GM12878 (cell line): ENCODE data around the gene MAP2K1. TPM values are rescaled to one million over a fixed set of nuclear protein-coding genes. Genes with fewer than 3 reads are reported as not detected.

Experiments
- BMI1 ChIP-seq: fragments of 450-650 bp; IDR thresholded peaks from 2 replicates; pipeline ENCODE4 v1.6.1; 2016; ENCODE audit warnings: mild to moderate bottlenecking, moderate library complexity, borderline replicate concordance
- CBFB ChIP-seq: IDR thresholded peaks from 2 replicates; pipeline ENCODE4 v1.6.1; 2016; ENCODE audit warnings: antibody characterized with exemption, low read depth
- CHD4 ChIP-seq: fragments of 200-600 bp; sonication (generic); IDR thresholded peaks from 2 replicates; pipeline ENCODE4 v1.6.1; 2016; ENCODE audit warnings: mild to moderate bottlenecking
- E4F1 ChIP-seq: fragments of 450-650 bp; IDR thresholded peaks from 2 replicates; pipeline ENCODE4 v1.6.1; 2018; ENCODE audit warnings: borderline replicate concordance, mild to moderate bottlenecking; ENCODE audit not compliant: partially characterized antibody
- EZH2 ChIP-seq: IDR thresholded peaks from 2 replicates; pipeline ENCODE4 v1.6.1; 2012; ENCODE audit warnings: low read depth, mild to moderate bottlenecking, control low read depth, inconsistent platforms, low read length, borderline replicate concordance; ENCODE audit not compliant: control insufficient read depth
- FOXM1 ChIP-seq: IDR thresholded peaks from 2 replicates; pipeline ENCODE4 v1.6.1; 2012; ENCODE audit warnings: low read depth, mild to moderate bottlenecking, inconsistent platforms, low read length, moderate library complexity
- GATAD2B ChIP-seq: fragments of 450-650 bp; conservative IDR thresholded peaks from 2 replicates; pipeline ENCODE4 v1.6.1; 2017; ENCODE audit warnings: low read depth, mild to moderate bottlenecking, moderate library complexity
- MYB ChIP-seq: fragments of 150-350 bp; IDR thresholded peaks from 2 replicates; pipeline ENCODE4 v1.6.1; 2014; ENCODE audit warnings: mild to moderate bottlenecking, low read depth, low read length, borderline replicate concordance
- NBN ChIP-seq: fragments of 450-650 bp; IDR thresholded peaks from 2 replicates; pipeline ENCODE4 v1.6.1; 2016
- RAD21 ChIP-seq: IDR thresholded peaks from 2 replicates; pipeline ENCODE4 v1.6.1; 2011; ENCODE audit warnings: mild to moderate bottlenecking, low read depth, low read length, moderate library complexity; ENCODE audit not compliant: insufficient read depth
- SUZ12 ChIP-seq: fragments of 200-600 bp; sonication (generic); IDR thresholded peaks from one replicate; pipeline ENCODE4 v1.6.1; 2018; ENCODE audit warnings: antibody characterized with exemption, mild to moderate bottlenecking; ENCODE audit not compliant: unreplicated experiment
- TARDBP ChIP-seq: IDR thresholded peaks from 2 replicates; pipeline ENCODE4 v1.6.1; 2016; ENCODE audit warnings: borderline replicate concordance
- TCF12 ChIP-seq: IDR thresholded peaks from 2 replicates; pipeline ENCODE4 v1.6.1; 2011; ENCODE audit warnings: low read depth, mild to moderate bottlenecking, low read length
- ZBED1 ChIP-seq: IDR thresholded peaks from 2 replicates; pipeline ENCODE4 v1.6.1; 2016; ENCODE audit warnings: borderline replicate concordance
- ZNF24 ChIP-seq: fragments of 450-650 bp; IDR thresholded peaks from 2 replicates; pipeline ENCODE4 v1.6.1; 2017; ENCODE audit warnings: antibody characterized with exemption, mild to moderate bottlenecking
- ZNF274 ChIP-seq: IDR thresholded peaks from one replicate; pipeline ENCODE4 v1.8.0; 2011; ENCODE audit not compliant: insufficient read length, insufficient read depth
- polyA plus RNA-seq, 11 experiments: library from polyadenylated mRNA; depleted of rRNA in 4 of 11; unstranded in 6 of 11; stranded (reverse) in 5 of 11; fragments of >200 nt; fragmentation: Nextera tagmentation in 4 of 11; fragmentation: Illumina TruSeq in 1 of 11; extraction: Ambion mirVana in 4 of 11; extraction: Trizol in 1 of 11; gene quantifications; 1 replicate in 1 of 11; 2 replicates in 10 of 11; pipeline versions ENCODE4 v1.2.1 to v1.2.3, GENCODE V29; 2011 to 2016; ENCODE audit warnings: inconsistent platforms in 2 of 11, missing spikeins in 2 of 11, low read depth in 1 of 11
- total RNA-seq, 4 experiments: library from RNA; depleted of rRNA in 3 of 4; stranded (reverse); fragments of >200 nt in 3 of 4; fragmentation: Illumina TruSeq in 1 of 4; extraction: Trizol in 1 of 4; gene quantifications; 2 replicates each; pipeline versions ENCODE4 v1.2.1 to v1.2.3, GENCODE V29; 2013 to 2021
- TF ChIP-seq, protein P1 (sequence below), 3 experiments: IDR thresholded peaks in 2 of 3; conservative IDR thresholded peaks in 1 of 3; 2 replicates each; pipeline ENCODE4 v1.5.1; 2011; ENCODE audit warnings: low read depth in 3 of 3, low read length in 3 of 3, mild to moderate bottlenecking in 3 of 3, control low read depth in 2 of 3, moderate library complexity in 2 of 3, inconsistent platforms in 1 of 3, mixed read lengths in 1 of 3; ENCODE audit not compliant: control insufficient read depth in 2 of 3, insufficient read depth in 1 of 3; ENCODE audit errors: extremely low read depth in 1 of 3
- TF ChIP-seq, protein P2 (sequence below): fragments of 450-650 bp; IDR thresholded peaks from 2 replicates; pipeline ENCODE4 v1.6.1; 2014; ENCODE audit warnings: mild to moderate bottlenecking
- TF ChIP-seq, protein P3 (sequence below): fragments of 150-350 bp; IDR thresholded peaks from 2 replicates; pipeline ENCODE4 v1.6.1; 2014; ENCODE audit warnings: mild to moderate bottlenecking, low read depth, low read length

The MAP2K1 gene
- total and polyA plus RNA-seq, 10 of the 15 experiments (the other 5 are each of a cell fraction or from before 2014, with no cell fraction given) = 11.2 to 112 (median 56.6) TPM

GRCh38 chr15:66386204-66387123 lies at the start of gene MAP2K1 (continued):
- TF ChIP-seq, protein P1, sequence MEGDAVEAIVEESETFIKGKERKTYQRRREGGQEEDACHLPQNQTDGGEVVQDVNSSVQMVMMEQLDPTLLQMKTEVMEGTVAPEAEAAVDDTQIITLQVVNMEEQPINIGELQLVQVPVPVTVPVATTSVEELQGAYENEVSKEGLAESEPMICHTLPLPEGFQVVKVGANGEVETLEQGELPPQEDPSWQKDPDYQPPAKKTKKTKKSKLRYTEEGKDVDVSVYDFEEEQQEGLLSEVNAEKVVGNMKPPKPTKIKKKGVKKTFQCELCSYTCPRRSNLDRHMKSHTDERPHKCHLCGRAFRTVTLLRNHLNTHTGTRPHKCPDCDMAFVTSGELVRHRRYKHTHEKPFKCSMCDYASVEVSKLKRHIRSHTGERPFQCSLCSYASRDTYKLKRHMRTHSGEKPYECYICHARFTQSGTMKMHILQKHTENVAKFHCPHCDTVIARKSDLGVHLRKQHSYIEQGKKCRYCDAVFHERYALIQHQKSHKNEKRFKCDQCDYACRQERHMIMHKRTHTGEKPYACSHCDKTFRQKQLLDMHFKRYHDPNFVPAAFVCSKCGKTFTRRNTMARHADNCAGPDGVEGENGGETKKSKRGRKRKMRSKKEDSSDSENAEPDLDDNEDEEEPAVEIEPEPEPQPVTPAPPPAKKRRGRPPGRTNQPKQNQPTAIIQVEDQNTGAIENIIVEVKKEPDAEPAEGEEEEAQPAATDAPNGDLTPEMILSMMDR (IDR thresholded peaks at IDR 0.05 in 2 of 3, conservative IDR thresholded peaks at IDR 0.05 in 1 of 3; ENCODE audit: control insufficient read depth in 2 of 3, extremely low read depth in 1 of 3, insufficient read depth in 1 of 3, low read depth in 3 of 3, low read length in 3 of 3) = peak; percentile 64 to 84 (median 79)
- TF ChIP-seq, protein P2, sequence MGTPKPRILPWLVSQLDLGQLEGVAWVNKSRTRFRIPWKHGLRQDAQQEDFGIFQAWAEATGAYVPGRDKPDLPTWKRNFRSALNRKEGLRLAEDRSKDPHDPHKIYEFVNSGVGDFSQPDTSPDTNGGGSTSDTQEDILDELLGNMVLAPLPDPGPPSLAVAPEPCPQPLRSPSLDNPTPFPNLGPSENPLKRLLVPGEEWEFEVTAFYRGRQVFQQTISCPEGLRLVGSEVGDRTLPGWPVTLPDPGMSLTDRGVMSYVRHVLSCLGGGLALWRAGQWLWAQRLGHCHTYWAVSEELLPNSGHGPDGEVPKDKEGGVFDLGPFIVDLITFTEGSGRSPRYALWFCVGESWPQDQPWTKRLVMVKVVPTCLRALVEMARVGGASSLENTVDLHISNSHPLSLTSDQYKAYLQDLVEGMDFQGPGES = 0 out of 2 replicates have a peak, but pooled peaks have one; percentile 16
- no peak for TF ChIP-seq SUZ12
- TF ChIP-seq ZNF274 = no peak
- no peak for TF ChIP-seq FOXM1
- TF ChIP-seq E4F1 = no peak
- TF ChIP-seq EZH2 = no peak
- peak; percentile 61; the same call in 1 of the 2 replicates for TF ChIP-seq ZBED1
- TF ChIP-seq ZNF24 = no peak
- TF ChIP-seq NBN = peak; percentile 93
- peak; percentile 47; the same call in 1 of the 2 replicates for TF ChIP-seq RAD21
- TF ChIP-seq TARDBP = peak; percentile 81; the same call in 1 of the 2 replicates
- TF ChIP-seq CBFB = no peak
- TF ChIP-seq, protein P3, sequence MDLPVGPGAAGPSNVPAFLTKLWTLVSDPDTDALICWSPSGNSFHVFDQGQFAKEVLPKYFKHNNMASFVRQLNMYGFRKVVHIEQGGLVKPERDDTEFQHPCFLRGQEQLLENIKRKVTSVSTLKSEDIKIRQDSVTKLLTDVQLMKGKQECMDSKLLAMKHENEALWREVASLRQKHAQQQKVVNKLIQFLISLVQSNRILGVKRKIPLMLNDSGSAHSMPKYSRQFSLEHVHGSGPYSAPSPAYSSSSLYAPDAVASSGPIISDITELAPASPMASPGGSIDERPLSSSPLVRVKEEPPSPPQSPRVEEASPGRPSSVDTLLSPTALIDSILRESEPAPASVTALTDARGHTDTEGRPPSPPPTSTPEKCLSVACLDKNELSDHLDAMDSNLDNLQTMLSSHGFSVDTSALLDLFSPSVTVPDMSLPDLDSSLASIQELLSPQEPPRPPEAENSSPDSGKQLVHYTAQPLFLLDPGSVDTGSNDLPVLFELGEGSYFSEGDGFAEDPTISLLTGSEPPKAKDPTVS = no peak
- peak; percentile 56; the same call in 1 of the 2 replicates for TF ChIP-seq GATAD2B
- TF ChIP-seq MYB = no peak
- no peak for TF ChIP-seq CHD4
- peak; percentile 93 for TF ChIP-seq TCF12
- TF ChIP-seq BMI1 = no peak
